ENCODE data around the gene SIGLEC10.

The SIGLEC10 gene

DNA sequence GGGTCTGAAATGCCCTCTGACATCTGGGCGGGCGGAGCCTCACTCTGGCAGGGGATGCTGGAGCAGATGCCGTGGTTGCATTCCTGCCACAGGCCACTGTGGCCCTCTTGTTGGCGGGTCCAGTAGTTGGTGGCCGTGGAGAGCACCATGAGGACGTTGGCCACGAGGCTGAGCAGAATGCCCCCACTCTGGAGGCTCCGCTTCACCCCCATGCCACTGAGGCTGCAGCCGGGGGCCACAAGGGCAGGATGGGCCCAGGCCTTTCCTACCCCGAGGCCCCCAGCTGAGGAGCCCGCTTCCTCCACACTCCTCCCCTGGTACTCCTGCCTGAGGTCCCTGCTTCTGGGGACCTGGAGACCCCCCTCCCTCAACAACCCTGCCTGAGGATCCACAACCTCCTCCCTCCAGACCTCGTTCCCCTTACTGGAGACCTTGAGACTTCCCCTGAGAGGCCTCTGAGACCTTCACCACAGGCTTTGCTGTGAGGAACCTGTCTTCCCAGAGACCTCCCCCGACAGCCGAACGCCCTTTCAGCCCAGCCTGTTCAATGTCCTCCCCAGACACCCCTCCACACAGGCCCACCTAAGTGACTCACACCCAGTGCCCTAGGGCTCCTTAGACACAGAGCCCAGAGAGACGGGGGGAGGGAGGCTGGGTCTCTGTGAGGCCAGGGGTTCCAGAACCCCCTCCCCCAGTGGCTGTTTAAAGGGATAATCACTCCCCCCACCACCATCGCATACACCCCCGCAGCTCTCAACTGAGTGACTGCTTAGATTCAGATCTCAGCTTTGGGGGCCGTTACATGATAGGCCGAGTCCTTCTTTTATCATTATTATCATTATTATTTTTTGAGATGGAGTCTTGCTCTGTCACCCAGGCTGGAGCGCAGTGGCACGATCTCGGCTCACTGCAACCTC is 48.8 kb downstream of the SIGLEC10 start, which contains the start of gene CLDND2:
Gene CLDND2, minus strand, starts transcription at position 638 of the 917 bp plus-strand sequence. Its CDS starts 426 bp downstream, at position 212.
- Histone ChIP-seq H3K36me3 (ENCODE audit: insufficient read depth, low read length) (no peaks in the 10 kb centered on the region), H3K27ac (ENCODE audit: low read depth, low read length) (peak within 1 kb of the TSS; percentile 74), H3K4me3 (ENCODE audit: low read depth in 1 of 2, low read length in 2 of 2) (peak within 1 kb of the TSS; percentile 49 to 79), H3K27me3 (ENCODE audit: control insufficient read depth in 1 of 2, insufficient read depth in 2 of 2, low read length in 2 of 2) (no peaks in the 10 kb centered on the region), H3K9me3 (ENCODE audit: low read length) (no peaks in the 10 kb centered on the region), H3K4me1 (ENCODE audit: insufficient read depth, low read length) (peaks cover 18% of the 10 kb centered on the region), H3K9ac (ENCODE audit: low read length) (no peak within 1 kb of the TSS)

DNA sequence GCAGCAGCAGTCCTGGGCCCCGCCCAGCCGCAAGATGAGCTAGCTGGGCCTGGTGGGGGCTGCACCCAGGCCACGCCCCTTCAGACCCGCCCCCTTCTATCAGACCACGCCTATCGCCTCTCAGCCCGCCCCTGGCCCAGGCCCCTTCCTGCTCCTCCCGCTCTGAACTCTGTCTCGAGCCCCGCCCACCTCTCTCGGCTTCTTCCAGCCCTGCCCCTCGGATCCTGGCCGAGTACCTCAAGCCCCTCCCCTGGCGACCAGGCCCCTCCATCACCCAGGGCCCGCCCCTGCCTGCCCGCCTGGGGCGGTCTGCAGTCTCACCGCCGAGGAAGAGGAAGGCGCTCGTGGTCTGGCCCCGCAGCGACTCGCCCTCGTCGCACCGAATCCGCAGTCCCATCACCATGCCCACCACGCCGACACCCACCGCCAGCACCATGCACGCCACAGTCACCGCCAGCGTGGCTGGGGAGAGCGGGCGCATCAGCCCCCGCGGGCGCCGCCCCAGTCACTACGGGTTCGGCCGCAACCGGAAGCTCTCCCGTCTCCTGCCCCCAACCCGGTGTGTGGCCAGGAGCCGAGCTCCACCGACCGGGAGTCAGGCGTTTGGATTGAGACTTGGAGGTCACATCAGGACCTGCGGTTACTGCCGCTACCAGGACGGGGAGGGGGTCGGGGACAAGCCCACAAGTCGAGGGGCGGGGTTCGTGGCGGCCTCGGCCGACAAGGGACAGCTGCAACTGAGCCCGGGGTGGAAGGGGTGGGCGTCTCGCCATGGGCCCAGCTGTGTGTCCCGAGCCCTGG is 49.7 kb downstream of the SIGLEC10 start:
- Histone ChIP-seq H3K9ac (ENCODE audit: low read length) (no peak overlapping the region), H3K27ac (ENCODE audit: low read depth, low read length) (peak overlapping the region; percentile 74), H3K4me1 (ENCODE audit: insufficient read depth, low read length) (peaks cover 18% of the 10 kb centered on the region), H3K27me3 (ENCODE audit: control insufficient read depth in 1 of 2, insufficient read depth in 2 of 2, low read length in 2 of 2) (no peaks in the 10 kb centered on the region), H3K36me3 (ENCODE audit: insufficient read depth, low read length) (no peaks in the 10 kb centered on the region), H3K4me3 (ENCODE audit: low read depth in 1 of 2, low read length in 2 of 2) (peak overlapping the region; percentile 79 to 84), H3K9me3 (ENCODE audit: low read length) (no peaks in the 10 kb centered on the region)

DNA sequence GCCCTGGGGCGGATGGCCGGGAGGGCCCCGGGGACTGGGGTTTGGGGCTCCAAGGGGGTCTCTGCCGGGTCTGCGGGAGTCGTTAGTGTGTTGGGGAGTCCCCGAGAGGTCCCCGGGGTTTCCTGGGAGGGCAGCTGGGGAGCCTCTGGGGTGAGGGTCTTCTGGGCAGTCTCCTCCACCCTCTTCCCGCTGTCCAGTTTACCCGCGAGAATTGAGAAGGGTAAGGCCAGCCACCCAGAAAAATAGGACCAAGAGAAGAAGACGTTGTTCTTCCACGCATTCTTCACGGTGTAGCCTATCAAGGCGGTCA is 50.2 kb downstream of the SIGLEC10 start:
- no peaks in the 10 kb centered on the region for H3K27me3 ChIP-seq (ENCODE audit: control insufficient read depth in 1 of 2, insufficient read depth in 2 of 2, low read length in 2 of 2)
- peak overlapping the region; percentile 97 for H3K9ac ChIP-seq (ENCODE audit: low read length)
- H3K4me1 ChIP-seq (ENCODE audit: insufficient read depth, low read length): peaks cover 23% of the 10 kb centered on the region
- no peaks in the 10 kb centered on the region for H3K9me3 ChIP-seq (ENCODE audit: low read length)
- peak overlapping the region; percentile 79 to 84 for H3K4me3 ChIP-seq (ENCODE audit: low read depth in 1 of 2, low read length in 2 of 2)
- H3K36me3 ChIP-seq (ENCODE audit: insufficient read depth, low read length): no peaks in the 10 kb centered on the region
- H3K27ac ChIP-seq (ENCODE audit: low read depth, low read length): peak overlapping the region; percentile 99

DNA sequence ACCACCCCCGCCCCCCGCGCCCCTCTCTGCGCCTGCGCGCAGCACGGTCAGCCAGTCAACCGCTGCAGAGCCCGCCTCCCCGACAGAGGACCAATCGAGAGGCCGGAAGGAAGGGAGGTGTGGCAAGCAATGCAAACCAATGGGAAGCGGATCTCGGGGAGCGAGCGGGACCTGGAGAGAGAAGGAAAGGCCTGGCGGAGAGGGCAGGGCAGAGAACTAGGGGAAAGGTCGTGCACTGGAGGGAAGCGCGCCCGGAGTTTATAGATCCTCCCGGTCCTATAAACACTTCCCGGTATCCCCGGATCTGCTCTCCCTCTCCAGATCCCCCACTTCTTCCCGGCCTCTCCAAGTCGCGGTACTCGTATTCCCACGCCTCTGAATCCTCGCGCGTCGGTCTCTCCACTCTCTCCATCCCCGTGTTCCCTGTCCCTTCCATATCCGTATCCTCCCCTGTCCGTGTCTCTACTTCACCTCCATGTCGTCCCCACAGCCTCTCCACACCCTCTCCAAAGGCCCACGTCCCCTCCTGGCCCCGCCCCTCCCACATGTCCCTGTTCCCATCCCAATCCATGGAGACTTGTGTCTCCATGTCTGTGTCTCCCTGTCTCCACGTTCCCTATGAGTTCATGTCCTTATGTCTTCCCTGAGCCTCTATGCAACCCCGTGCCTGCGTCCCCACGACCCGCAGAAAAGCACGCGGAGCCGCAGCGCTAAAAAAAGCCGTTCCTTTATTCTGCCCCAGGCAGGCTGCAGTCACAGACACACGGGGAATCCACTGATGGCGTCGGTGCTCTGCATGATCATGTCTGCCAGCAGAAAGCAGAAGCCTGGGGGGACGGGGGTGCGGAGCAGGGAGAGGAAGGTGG is 50.8 kb downstream of the SIGLEC10 start:
- H3K4me3 ChIP-seq (ENCODE audit: low read depth in 1 of 2, low read length in 2 of 2): peak overlapping the region; percentile 84 to 88
- no peaks in the 10 kb centered on the region for H3K9me3 ChIP-seq (ENCODE audit: low read length)
- H3K27ac ChIP-seq (ENCODE audit: low read depth, low read length): peak overlapping the region; percentile 99
- peak overlapping the region; percentile 97 for H3K9ac ChIP-seq (ENCODE audit: low read length)
- H3K27me3 ChIP-seq (ENCODE audit: control insufficient read depth in 1 of 2, insufficient read depth in 2 of 2, low read length in 2 of 2): no peaks in the 10 kb centered on the region
- H3K36me3 ChIP-seq (ENCODE audit: insufficient read depth, low read length): no peaks in the 10 kb centered on the region
- peaks cover 25% of the 10 kb centered on the region for H3K4me1 ChIP-seq (ENCODE audit: insufficient read depth, low read length)

DNA sequence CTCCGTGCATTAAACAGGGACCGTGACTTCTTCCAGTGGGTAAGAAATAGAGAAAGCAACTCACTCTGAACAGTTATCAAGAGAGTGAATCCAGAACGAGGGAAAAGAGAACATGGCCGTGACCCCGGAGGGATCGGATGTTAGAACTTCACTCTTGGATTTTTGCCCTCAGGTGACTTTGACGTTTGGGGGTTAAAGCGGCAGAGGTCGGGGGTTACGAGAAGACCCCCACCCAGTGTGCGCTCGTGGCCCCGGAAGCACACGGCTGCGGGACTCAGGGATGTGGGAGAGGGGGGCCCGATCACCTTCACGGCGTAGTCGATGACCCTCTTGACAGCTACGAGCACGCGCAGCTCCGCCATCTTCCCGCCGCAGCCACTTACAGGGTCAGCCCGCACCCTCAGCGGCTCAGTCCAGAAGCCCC is 51.5 kb downstream of the SIGLEC10 start, which contains the start of gene ETFB:
Gene ETFB, minus strand, starts transcription at position 424 of the 424 bp plus-strand sequence. Its CDS starts 62 bp downstream, at position 362.
- no peaks in the 10 kb centered on the region for H3K36me3 ChIP-seq (ENCODE audit: insufficient read depth, low read length)
- H3K9me3 ChIP-seq (ENCODE audit: low read length): no peaks in the 10 kb centered on the region
- no peaks in the 10 kb centered on the region for H3K27me3 ChIP-seq (ENCODE audit: control insufficient read depth in 1 of 2, insufficient read depth in 2 of 2, low read length in 2 of 2)
- H3K4me3 ChIP-seq (ENCODE audit: low read depth in 1 of 2, low read length in 2 of 2): peak within 1 kb of the TSS; percentile 84 to 88
- H3K4me1 ChIP-seq (ENCODE audit: insufficient read depth, low read length): peaks cover 25% of the 10 kb centered on the region
- peak within 1 kb of the TSS; percentile 97 for H3K9ac ChIP-seq (ENCODE audit: low read length)
- peak within 1 kb of the TSS; percentile 99 for H3K27ac ChIP-seq (ENCODE audit: low read depth, low read length)

DNA sequence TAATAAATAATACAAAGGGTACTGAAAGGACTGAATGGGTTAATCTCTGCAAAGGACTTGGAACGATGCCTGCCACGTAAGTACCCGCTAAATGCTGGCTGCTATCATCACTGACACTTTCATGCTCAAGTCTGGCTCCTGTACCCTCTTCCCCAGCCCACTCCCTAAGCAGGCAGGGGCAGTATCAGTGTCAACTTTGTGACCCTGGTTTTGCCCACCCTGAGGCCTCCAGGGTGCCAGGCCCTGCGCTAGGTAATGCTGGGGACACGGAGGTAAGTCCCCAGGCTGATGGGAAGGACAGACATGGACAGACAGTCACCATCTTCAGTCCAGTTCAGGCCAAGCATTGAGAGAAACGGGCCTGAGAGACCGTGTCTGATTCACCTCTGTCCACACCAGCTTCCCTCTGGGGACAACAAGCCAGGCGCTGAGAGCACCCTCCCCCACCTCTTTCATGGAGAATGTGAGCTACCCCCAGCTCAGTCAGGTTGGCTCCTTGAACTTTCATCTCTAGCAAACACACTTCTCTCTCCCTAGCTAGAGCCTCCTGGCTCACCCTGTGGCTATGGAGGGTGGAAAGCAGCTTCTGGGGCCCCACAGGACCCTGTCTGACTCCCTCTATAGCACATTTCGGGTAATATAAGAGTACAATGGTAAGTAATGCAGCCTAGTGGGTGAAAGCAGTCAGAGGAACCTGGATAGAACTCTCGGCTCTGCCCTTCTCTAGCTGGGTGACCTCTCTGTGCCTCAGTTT is 52.1 kb downstream of the SIGLEC10 start:
- Histone ChIP-seq H3K4me1 (ENCODE audit: insufficient read depth, low read length) (peaks cover 25% of the 10 kb centered on the region), H3K4me3 (ENCODE audit: low read depth in 1 of 2, low read length in 2 of 2) (peak overlapping the region; percentile 74 to 88)

DNA sequence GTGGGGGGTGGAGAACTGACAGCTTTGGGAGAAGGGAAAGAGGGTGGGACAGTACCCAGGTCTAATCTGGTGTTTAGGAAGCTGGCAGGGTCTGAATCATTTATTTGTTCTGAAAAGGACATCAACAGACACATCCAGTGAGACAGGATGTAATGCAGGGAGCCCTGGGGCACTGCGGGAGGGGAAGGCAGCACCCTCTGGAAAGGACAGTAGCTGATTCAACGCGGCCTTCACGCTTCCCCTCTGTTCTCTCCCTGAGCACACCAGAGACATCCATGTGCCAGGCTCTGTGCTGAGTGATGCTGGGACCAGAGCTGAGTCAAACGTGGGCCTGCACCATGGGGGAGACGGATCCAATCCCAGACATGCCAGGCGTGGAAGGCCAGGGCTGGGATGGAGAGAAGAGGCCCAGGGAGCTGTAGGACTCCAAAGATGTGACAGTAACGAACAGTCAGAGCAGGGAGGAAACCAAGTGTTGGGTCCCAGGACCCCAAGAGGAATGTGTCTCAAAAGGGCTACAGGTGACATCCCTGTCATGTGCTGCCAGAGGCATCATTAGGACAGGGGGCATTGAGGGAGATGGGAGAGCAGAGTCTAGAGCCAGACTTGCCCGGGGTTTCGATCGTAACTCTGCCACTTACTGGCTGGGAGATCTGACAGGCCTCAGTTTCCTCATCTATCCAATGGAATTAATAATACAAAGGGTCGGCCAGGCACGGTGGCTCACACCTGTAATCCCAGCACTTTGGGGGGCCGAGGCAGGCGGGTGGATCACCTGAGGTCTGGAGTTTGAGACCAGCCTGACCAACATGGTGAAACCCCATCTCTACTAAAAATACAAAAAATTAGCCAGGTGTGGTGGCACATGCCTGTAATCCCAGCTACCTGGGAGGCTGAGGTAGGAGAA is 53.0 kb downstream of the SIGLEC10 start:
- Histone ChIP-seq H3K9ac (ENCODE audit: low read length) (no peak overlapping the region), H3K4me3 (ENCODE audit: low read depth in 1 of 2, low read length in 2 of 2) (no peak overlapping the region), H3K27ac (ENCODE audit: low read depth, low read length) (no peak overlapping the region), H3K36me3 (ENCODE audit: insufficient read depth, low read length) (no peaks in the 10 kb centered on the region), H3K4me1 (ENCODE audit: insufficient read depth, low read length) (peaks cover 25% of the 10 kb centered on the region), H3K9me3 (ENCODE audit: low read length) (no peaks in the 10 kb centered on the region), H3K27me3 (ENCODE audit: control insufficient read depth in 1 of 2, insufficient read depth in 2 of 2, low read length in 2 of 2) (no peaks in the 10 kb centered on the region)

More for the DNA sequence above, 52.1 kb downstream of the SIGLEC10 start:
- H3K9ac ChIP-seq (ENCODE audit: low read length): peak overlapping the region; percentile 97
- H3K9me3 ChIP-seq (ENCODE audit: low read length): no peaks in the 10 kb centered on the region
- H3K27me3 ChIP-seq (ENCODE audit: control insufficient read depth in 1 of 2, insufficient read depth in 2 of 2, low read length in 2 of 2): no peaks in the 10 kb centered on the region
- H3K27ac ChIP-seq (ENCODE audit: low read depth, low read length): peak overlapping the region; percentile 96
- no peaks in the 10 kb centered on the region for H3K36me3 ChIP-seq (ENCODE audit: insufficient read depth, low read length)

DNA sequence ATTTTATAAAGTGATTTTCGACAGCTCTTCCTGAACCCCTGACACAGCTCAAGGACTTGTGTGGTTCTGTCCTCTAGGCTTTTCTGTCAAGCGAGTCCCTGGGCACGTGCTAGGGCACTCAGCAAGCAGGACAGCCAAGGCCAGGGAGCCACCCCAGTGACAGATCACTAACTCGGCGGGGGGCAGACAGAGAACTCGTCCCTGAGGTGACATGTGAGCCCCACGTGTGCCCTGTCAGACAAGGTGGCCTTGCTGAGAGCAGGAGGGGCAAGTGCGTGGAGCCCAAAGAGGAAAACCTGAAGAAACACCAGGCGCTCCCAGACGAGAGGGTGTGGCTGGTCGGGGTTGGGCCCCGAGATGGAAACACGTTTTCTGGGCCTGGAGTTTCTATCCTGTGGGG is 56.2 kb downstream of the SIGLEC10 start:
- Histone ChIP-seq H3K36me3 (ENCODE audit: insufficient read depth, low read length) (no peaks in the 10 kb centered on the region), H3K4me1 (ENCODE audit: insufficient read depth, low read length) (peaks cover 19% of the 10 kb centered on the region), H3K27me3 (ENCODE audit: control insufficient read depth in 1 of 2, insufficient read depth in 2 of 2, low read length in 2 of 2) (no peaks in the 10 kb centered on the region), H3K9ac (ENCODE audit: low read length) (no peak overlapping the region), H3K9me3 (ENCODE audit: low read length) (no peaks in the 10 kb centered on the region), H3K4me3 (ENCODE audit: low read depth in 1 of 2, low read length in 2 of 2) (no peak overlapping the region), H3K27ac (ENCODE audit: low read depth, low read length) (no peak overlapping the region)
